Measurements from ENCODE around the gene SEMA4B.

Gene SEMA4B

GRCh38 chr15:90171623-90172022 lies 29.5 kb upstream of the SEMA4B start:
- no peak overlapping the region for H3K4me3 ChIP-seq (ENCODE audit: low read length)
- no peak for DNase-seq (ENCODE audit: low read depth)
- TF ChIP-seq CTCF (conservative IDR thresholded peaks at IDR 0.05; ENCODE audit: low read length): no peak

- no peak for DNase-seq (ENCODE audit: low read depth)
- no peak overlapping the region for H3K4me3 ChIP-seq (ENCODE audit: low read length)
- TF ChIP-seq CTCF (conservative IDR thresholded peaks at IDR 0.05; ENCODE audit: low read length): no peak
These were observed 27.8 kb upstream of the SEMA4B start for GRCh38 chr15:90173372-90173771.

- peak; percentile 15 for DNase-seq (ENCODE audit: low read depth)
- no peak overlapping the region for H3K4me3 ChIP-seq (ENCODE audit: low read length)
- TF ChIP-seq CTCF (conservative IDR thresholded peaks at IDR 0.05; ENCODE audit: low read length): no peak
These were observed 26.8 kb upstream of the SEMA4B start for GRCh38 chr15:90174140-90174875.

GRCh38 chr15:90177012-90177411 lies 24.1 kb upstream of the SEMA4B start:
- DNase-seq (ENCODE audit: low read depth): no peak
- no peak for TF ChIP-seq CTCF (conservative IDR thresholded peaks at IDR 0.05; ENCODE audit: low read length)
- H3K4me3 ChIP-seq (ENCODE audit: low read length): no peak overlapping the region

- DNase-seq (ENCODE audit: low read depth): no peak
- H3K4me3 ChIP-seq (ENCODE audit: low read length): no peak overlapping the region
- no peak for TF ChIP-seq CTCF (conservative IDR thresholded peaks at IDR 0.05; ENCODE audit: low read length)
These were observed 22.4 kb upstream of the SEMA4B start for GRCh38 chr15:90178468-90179435.

- no peak for DNase-seq (ENCODE audit: low read depth)
- H3K4me3 ChIP-seq (ENCODE audit: low read length): no peak overlapping the region
- TF ChIP-seq CTCF (conservative IDR thresholded peaks at IDR 0.05; ENCODE audit: low read length): no peak
These were observed 19.4 kb upstream of the SEMA4B start for GRCh38 chr15:90181776-90182175.

All from AG10803 (cell line).